H1 (cell line): Measurements from ENCODE around the gene DAO. TPM values are rescaled to one million over a fixed set of nuclear protein-coding genes. Genes with fewer than 3 reads are reported as not detected.

Source experiments
- CTCF ChIA-PET: fragments of 300-600 bp; sonication (Branson Sonifier 250); formaldehyde crosslinking; loops from one replicate; lab custom pipeline; 2021; ENCODE audit not compliant: partially characterized antibody; lab: Charles Lee
- POLR2A ChIA-PET: fragments of 300-600 bp; sonication (Branson Sonifier 250); formaldehyde crosslinking; loops from one replicate; lab custom pipeline; 2021; ENCODE audit warnings: inconsistent platforms; ENCODE audit not compliant: partially characterized antibody; lab: Charles Lee
- DNase-seq, 2 experiments: peaks; one replicate each; pipeline versions ENCODE4 v3.0.0 to v3.0.0-alpha.2; 2010 to 2022; ENCODE audit warnings: low spot score in 2 of 2, low read depth in 1 of 2, mixed read lengths in 1 of 2
- FAIRE-seq: peaks from 2 replicates; lab custom pipeline; 2011; peaks lifted over from hg19 to GRCh38; lab: Jason Lieb, UNC
- H2AFZ ChIP-seq: 2 replicates; pipeline ENCODE4 v1.8.1; 2012; ENCODE audit warnings: low read length, inconsistent platforms
- H2AK5ac ChIP-seq: 2 replicates; pipeline ENCODE4 v1.6.1; 2013; ENCODE audit warnings: low read depth, low read length
- H2BK120ac ChIP-seq: replicated peaks from 2 replicates; pipeline ENCODE3; 2013; ENCODE audit warnings: low read depth, low read length, inconsistent platforms
- H2BK12ac ChIP-seq: 2 replicates; pipeline ENCODE4 v1.6.1; 2013; ENCODE audit warnings: low read depth, low read length
- H2BK15ac ChIP-seq: 2 replicates; pipeline ENCODE4 v1.6.1; 2013; ENCODE audit warnings: low read length
- H2BK20ac ChIP-seq: 2 replicates; pipeline ENCODE4 v1.6.1; 2013; ENCODE audit warnings: low read length
- H2BK5ac ChIP-seq: 2 replicates; pipeline ENCODE4 v1.6.1; 2013; ENCODE audit warnings: low read depth, low read length
- H3K14ac ChIP-seq: 2 replicates; pipeline ENCODE4 v1.6.1; 2013; ENCODE audit warnings: inconsistent platforms; ENCODE audit not compliant: insufficient read length
- H3K18ac ChIP-seq: 2 replicates; pipeline ENCODE4 v1.6.1; 2013; ENCODE audit warnings: low read length; ENCODE audit errors: extremely low read depth
- H3K23ac ChIP-seq: 2 replicates; pipeline ENCODE4 v1.6.1; 2013; ENCODE audit warnings: inconsistent platforms; ENCODE audit not compliant: insufficient read length
- H3K23me2 ChIP-seq: 2 replicates; pipeline ENCODE4 v1.6.1; 2013; ENCODE audit warnings: low read depth, low read length
- H3K27ac ChIP-seq: 2 replicates; pipeline ENCODE4 v1.6.1; 2011; ENCODE audit warnings: low read depth, low read length, inconsistent platforms
- H3K27me3 ChIP-seq, 4 experiments: replicated peaks in 1 of 4; 1 replicate in 1 of 4; 2 replicates in 3 of 4; pipeline versions ENCODE4 v1.6.1 to v1.8.1; 2011 to 2013; ENCODE audit warnings: low read length in 3 of 4, mild to moderate bottlenecking in 3 of 4, inconsistent platforms in 2 of 4, mixed read lengths in 2 of 4, moderate library complexity in 1 of 4; ENCODE audit not compliant: control insufficient read depth in 3 of 4, insufficient read depth in 3 of 4; ENCODE audit errors: extremely low read depth in 1 of 4
- H3K36me3 ChIP-seq, 4 experiments: 2 replicates each; pipeline versions ENCODE4 v1.6.1 to v1.8.1; 2011 to 2013; ENCODE audit warnings: mild to moderate bottlenecking in 4 of 4, low read length in 3 of 4, moderate library complexity in 2 of 4, control low read depth in 1 of 4, inconsistent platforms in 1 of 4; ENCODE audit not compliant: insufficient read depth in 4 of 4, control insufficient read depth in 2 of 4
- H3K4ac ChIP-seq: replicated peaks from 2 replicates; pipeline ENCODE3; 2013; ENCODE audit warnings: low read length, low read depth, mixed read lengths, inconsistent platforms; ENCODE audit not compliant: insufficient read length
- H3K4me1 ChIP-seq, 4 experiments: replicated peaks in 1 of 4; 1 replicate in 1 of 4; 2 replicates in 3 of 4; pipeline versions ENCODE4 v1.6.1 to v1.8.1; 2011 to 2013; ENCODE audit warnings: low read length in 3 of 4, inconsistent platforms in 2 of 4, mixed read lengths in 1 of 4; ENCODE audit not compliant: insufficient read depth in 4 of 4, control insufficient read depth in 3 of 4
- H3K4me2 ChIP-seq, 2 experiments: 2 replicates each; pipeline versions ENCODE4 v1.6.1 to v1.8.1; 2011 to 2013; ENCODE audit warnings: low read depth in 2 of 2, low read length in 2 of 2, control low read depth in 1 of 2, inconsistent platforms in 1 of 2, mild to moderate bottlenecking in 1 of 2; ENCODE audit not compliant: insufficient read depth in 1 of 2
- H3K4me3 ChIP-seq, 4 experiments: fragments of 200-600, 300-600 bp in 1 of 4; sonication (generic), shearing (Covaris generic), sonication (Bioruptor Twin) in 1 of 4; 2 replicates each; pipeline versions ENCODE4 v1.5.1 to v1.8.1; 2011 to 2016; ENCODE audit warnings: low read length in 4 of 4, low read depth in 3 of 4, control low read depth in 2 of 4, inconsistent platforms in 2 of 4, mild to moderate bottlenecking in 2 of 4, mixed read lengths in 1 of 4, moderate library complexity in 1 of 4; ENCODE audit not compliant: insufficient read depth in 2 of 4; ENCODE audit errors: extremely low read depth in 1 of 4
- H3K56ac ChIP-seq: replicated peaks from 2 replicates; pipeline ENCODE3; 2013; ENCODE audit warnings: low read depth, mild to moderate bottlenecking, mixed read lengths, low read length, inconsistent platforms; ENCODE audit not compliant: insufficient read length
- H3K79me1 ChIP-seq: 2 replicates; pipeline ENCODE4 v1.6.1; 2013; ENCODE audit warnings: low read depth, low read length, control low read depth
- H3K79me2 ChIP-seq, 2 experiments: 2 replicates each; pipeline versions ENCODE4 v1.6.1 to v1.8.1; 2012 to 2013; ENCODE audit warnings: low read length in 2 of 2, mild to moderate bottlenecking in 2 of 2, inconsistent platforms in 1 of 2; ENCODE audit not compliant: insufficient read depth in 2 of 2, control insufficient read depth in 1 of 2
- H3K9ac ChIP-seq, 4 experiments: replicated peaks in 1 of 4; 1 replicate in 1 of 4; 2 replicates in 3 of 4; pipeline versions ENCODE4 v1.6.1 to v1.8.1; 2011 to 2013; ENCODE audit warnings: low read depth in 3 of 4, low read length in 3 of 4, control low read depth in 2 of 4, mild to moderate bottlenecking in 2 of 4, moderate library complexity in 2 of 4, inconsistent platforms in 1 of 4; ENCODE audit errors: extremely low read depth in 1 of 4
- H3K9me3 ChIP-seq, 2 experiments: 2 replicates each; pipeline versions ENCODE4 v1.6.1 to v1.8.1; 2012 to 2013; ENCODE audit warnings: mild to moderate bottlenecking in 2 of 2, moderate library complexity in 2 of 2, control low read depth in 1 of 2, inconsistent platforms in 1 of 2, low read depth in 1 of 2, low read length in 1 of 2, mixed read lengths in 1 of 2; ENCODE audit not compliant: insufficient read depth in 2 of 2
- H4K20me1 ChIP-seq, 2 experiments: replicated peaks in 1 of 2; 2 replicates each; pipeline versions ENCODE3 to v1.8.1; 2011 to 2013; ENCODE audit warnings: inconsistent platforms in 2 of 2, low read length in 2 of 2, mild to moderate bottlenecking in 1 of 2; ENCODE audit not compliant: insufficient read depth in 2 of 2, control insufficient read depth in 1 of 2
- H4K5ac ChIP-seq: 2 replicates; pipeline ENCODE4 v1.6.1; 2013; ENCODE audit warnings: low read length, low read depth, mixed read lengths, inconsistent platforms; ENCODE audit not compliant: insufficient read length
- H4K8ac ChIP-seq: 2 replicates; pipeline ENCODE4 v1.8.0; 2013; ENCODE audit warnings: mild to moderate bottlenecking, moderate library complexity, low read length, inconsistent platforms; ENCODE audit not compliant: insufficient read depth; ENCODE audit errors: extremely low read depth
- H4K91ac ChIP-seq: replicated peaks from 2 replicates; pipeline ENCODE3; 2013; ENCODE audit warnings: low read length, mixed read lengths, inconsistent platforms; ENCODE audit not compliant: insufficient read length
- ATF2 ChIP-seq: IDR thresholded peaks from 2 replicates; pipeline ENCODE4 v1.6.1; 2012; ENCODE audit warnings: low read length, inconsistent platforms
- CTBP2 ChIP-seq: IDR thresholded peaks from 2 replicates; pipeline ENCODE4 v1.7.0; 2011; ENCODE audit warnings: borderline replicate concordance, mild to moderate bottlenecking, moderate library complexity, mixed read lengths, low read length; ENCODE audit not compliant: insufficient read depth, insufficient read length
- FOSL1 ChIP-seq: IDR thresholded peaks from 2 replicates; pipeline ENCODE4 v1.6.1; 2011; ENCODE audit warnings: mild to moderate bottlenecking, low read depth, low read length, moderate library complexity; ENCODE audit not compliant: insufficient read depth
- GABPA ChIP-seq: IDR thresholded peaks from 2 replicates; pipeline ENCODE4 v1.6.1; 2011; ENCODE audit warnings: mild to moderate bottlenecking, low read length, moderate library complexity, borderline replicate concordance; ENCODE audit not compliant: insufficient read depth
- JUN ChIP-seq: IDR thresholded peaks from 2 replicates; pipeline ENCODE4 v1.6.1; 2011; ENCODE audit warnings: low read depth, mild to moderate bottlenecking, improper control_type of control experiment, low read length
- KDM4A ChIP-seq: IDR thresholded peaks from one replicate; pipeline ENCODE4 v1.7.1; 2012; ENCODE audit warnings: low read depth, mild to moderate bottlenecking, moderate library complexity, low read length, inconsistent platforms; ENCODE audit not compliant: severe bottlenecking
- POLR2A ChIP-seq, 2 experiments: IDR thresholded peaks; 1 replicate in 1 of 2; 2 replicates in 1 of 2; pipeline ENCODE4 v1.6.1; 2011; ENCODE audit warnings: low read depth in 2 of 2, low read length in 2 of 2, mild to moderate bottlenecking in 2 of 2; ENCODE audit errors: control extremely low read depth in 1 of 2
- POLR2AphosphoS5 ChIP-seq: IDR thresholded peaks from 2 replicates; pipeline ENCODE4 v1.6.1; 2011; ENCODE audit warnings: low read depth, low read length
- SP1 ChIP-seq: IDR thresholded peaks from 2 replicates; pipeline ENCODE4 v1.6.1; 2011; ENCODE audit warnings: low read depth, low read length
- SP4 ChIP-seq: IDR thresholded peaks from 2 replicates; pipeline ENCODE4 v1.6.1; 2012; ENCODE audit warnings: low read length, inconsistent platforms
- SRF ChIP-seq: IDR thresholded peaks from 2 replicates; pipeline ENCODE4 v1.6.1; 2011; ENCODE audit warnings: mild to moderate bottlenecking, low read depth, low read length, moderate library complexity
- WGBS, 2 experiments: shearing (Covaris generic) in 1 of 2; methylation state at CpG; one replicate each; pipeline versions ENCODE4 v1.1.6 to v1.1.7; 2013 to 2015; ENCODE audit warnings: low lambda C conversion rate in 2 of 2, mixed read lengths in 2 of 2, inconsistent platforms in 1 of 2, low coverage in 1 of 2, missing lambda C conversion rate in 1 of 2; ENCODE audit not compliant: insufficient replicate concordance in 2 of 2, insufficient coverage in 1 of 2, insufficient read length in 1 of 2; ENCODE audit errors: extremely low coverage in 1 of 2, missing lambda C conversion rate in 1 of 2; 5-methylcytosine and 5-hydroxymethylcytosine counted together
- polyA plus RNA-seq, 7 experiments: library from polyadenylated mRNA; depleted of rRNA in 3 of 7; stranded (reverse) in 5 of 7; unstranded in 2 of 7; fragments of >200 nt in 5 of 7; fragments of 200-250 nt in 2 of 7; gene quantifications; 1 replicate in 5 of 7; 2 replicates in 1 of 7; 4 replicates in 1 of 7; pipeline versions ENCODE4 v1.2.1 to v1.2.3, GENCODE V29; 2011 to 2013; ENCODE audit warnings: missing spikeins in 2 of 7, mixed read lengths in 2 of 7
- total RNA-seq: library from RNA; stranded (reverse); fragmentation: NEBNext Ultra II Directional; extraction: Animal tissue kit (Norgen Biotek cat#: 25700); gene quantifications from 2 replicates; pipeline ENCODE4 v1.2.1, GENCODE V29; 2021

Gene DAO
- total and polyA plus RNA-seq, 2 of the 8 experiments (the other 6 are each of a cell fraction or from before 2014, with no cell fraction given), result not detected

GRCh38 chr12:108843187-108843586 lies 36.7 kb upstream of the DAO start:
- H3K4me2 ChIP-seq, result no peak overlapping the region
- H2BK12ac ChIP-seq, result no peak overlapping the region
- no peak overlapping the region for H2BK20ac ChIP-seq
- H3K4me1 ChIP-seq, result peaks cover 2 to 14% (median 5%) of the 10 kb centered on the region in 4 experiments; a peak in 5 of 7 replicates
- H3K27me3 ChIP-seq, result no peaks in the 10 kb centered on the region
- no peak overlapping the region for H3K4me3 ChIP-seq
- no peak overlapping the region for H4K91ac ChIP-seq
- FAIRE-seq, result no peak
- H3K9me3 ChIP-seq, result peaks cover 0 to 3% of the 10 kb centered on the region in 2 experiments; a peak in 1 of 4 replicates
- H2AK5ac ChIP-seq, result no peak overlapping the region
- no peak overlapping the region for H3K9ac ChIP-seq
- H3K14ac ChIP-seq, result no peak overlapping the region
- no peak for DNase-seq
- ChIA-PET CTCF (no interaction called here), POLR2A (interaction anchor here (1.0 to 2.9 kb wide), 2 partner anchors 14 to 17 kb away, joined by 5 to 10 read pairs; partner anchors contain the start of gene SSH1)
- no peak overlapping the region for H4K8ac ChIP-seq
- no peaks in the 10 kb centered on the region for H4K20me1 ChIP-seq
- no peak overlapping the region for H3K23ac ChIP-seq
- H3K56ac ChIP-seq, result no peak overlapping the region
- H3K4ac ChIP-seq, result no peak overlapping the region
- WGBS, 2 experiments, result 93% methylated on average over 6 of the region's 6 CpGs; no CpG with 5 or more reads in 1 of the 2 experiments
- no peak overlapping the region for H4K5ac ChIP-seq
- H2BK5ac ChIP-seq, result peak overlapping the region; percentile 29; the same call in 1 of the 2 replicates
- H3K27ac ChIP-seq, result no peak overlapping the region
- H3K36me3 ChIP-seq, result peaks cover 0 to 12% (median 2%) of the 10 kb centered on the region in 4 experiments; a peak in 1 of 8 replicates
- peaks cover 2% of the 10 kb centered on the region; the same call in 1 of the 2 replicates for H3K79me1 ChIP-seq
- no peak overlapping the region for H2BK15ac ChIP-seq
- H2AFZ ChIP-seq, result no peak overlapping the region
- no peaks in the 10 kb centered on the region for H3K79me2 ChIP-seq
- no peak overlapping the region for H3K18ac ChIP-seq
- H3K23me2 ChIP-seq, result no peaks in the 10 kb centered on the region
- no peak overlapping the region for H2BK120ac ChIP-seq
- TF ChIP-seq GABPA (no peak), ATF2 (no peak), JUN (no peak), POLR2AphosphoS5 (no peak), KDM4A (no peak), SP1 (no peak), SRF (no peak), SP4 (no peak), CTBP2 (no peak), FOSL1 (no peak), POLR2A (IDR thresholded peaks at IDR 0.05; ENCODE audit: control extremely low read depth in 1 of 2, low read depth in 2 of 2, low read length in 2 of 2) (no peak)
